ENCODE results near the gene CLDN10.
A peak's percentile ranks its signal among the peaks of the same experiment; 100 is the strongest.

Gene CLDN10

DNA sequence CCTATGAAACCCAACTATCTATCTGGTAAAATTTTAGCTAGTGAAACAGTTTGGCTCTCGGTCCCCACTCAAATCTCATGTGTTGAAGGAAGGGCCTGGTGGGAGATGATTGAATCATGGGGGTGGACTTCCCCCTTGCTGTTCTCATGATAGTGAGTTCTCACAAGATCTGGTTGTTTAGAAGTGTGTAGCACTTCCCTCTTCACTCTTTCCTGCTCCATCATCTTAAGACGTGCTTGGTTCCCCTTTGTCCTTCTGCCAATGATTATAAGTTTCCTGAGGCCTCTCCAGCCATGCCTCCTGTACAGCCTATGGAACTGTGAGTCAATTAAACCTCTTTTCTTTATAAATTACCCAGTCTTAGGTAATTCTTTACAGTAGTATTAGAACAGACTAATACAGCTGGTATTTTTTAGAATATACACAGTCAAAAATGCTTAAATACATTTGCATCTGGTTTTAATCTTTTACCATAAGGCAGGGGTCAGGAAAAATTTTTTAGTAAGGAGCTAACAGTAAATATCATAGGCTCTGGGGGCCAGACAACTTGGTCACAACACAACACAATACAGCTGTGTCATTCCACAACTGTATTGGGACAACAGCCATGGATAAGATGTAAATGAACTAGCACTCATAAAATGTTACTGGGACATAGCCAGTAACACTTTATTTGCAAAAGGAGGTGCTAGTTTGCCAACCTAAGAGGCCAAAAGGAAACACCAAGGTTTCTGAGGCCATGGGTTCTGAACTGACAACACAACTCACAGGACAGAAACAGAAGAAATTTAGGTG is 67.7 kb downstream of the CLDN10 start:
- no peak for DNase-seq (ENCODE audit: low spot score)
- H3K27ac ChIP-seq (ENCODE audit: poor library complexity, severe bottlenecking), result no peak overlapping the region
- peaks cover 80% of the 10 kb centered on the region for H3K36me3 ChIP-seq (ENCODE audit: low read depth)

DNA sequence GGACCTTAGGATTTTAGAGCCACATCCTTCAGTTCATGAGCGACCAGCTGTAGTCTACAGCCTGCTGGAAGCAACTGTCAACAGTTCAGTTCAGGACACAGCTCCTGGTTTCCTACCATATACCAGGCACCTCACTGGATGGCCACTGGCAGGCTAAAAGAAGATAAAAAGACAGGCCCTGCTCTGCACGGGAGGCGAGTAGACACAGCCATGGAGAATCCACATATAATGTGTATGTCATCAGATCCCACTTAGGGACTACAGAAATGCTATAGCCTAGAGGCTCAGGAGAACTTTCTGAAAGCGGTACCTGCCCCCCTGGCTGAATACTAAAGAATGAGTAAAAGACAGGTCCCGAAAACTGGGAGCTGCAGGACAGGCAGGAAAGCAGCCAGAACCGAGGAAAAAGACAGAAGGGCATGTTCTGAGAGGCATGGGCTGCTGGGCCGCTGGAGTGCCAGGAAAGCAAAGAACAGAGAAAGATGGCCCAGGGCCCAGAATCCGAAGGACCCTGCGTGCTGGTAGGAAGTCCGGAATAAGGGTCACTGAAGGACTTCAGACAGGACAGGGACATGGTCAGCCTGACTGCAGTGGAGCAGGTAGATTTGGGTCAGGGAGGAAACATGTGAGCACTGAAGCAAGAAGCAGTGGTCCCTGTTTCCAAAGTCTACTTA is 68.4 kb downstream of the CLDN10 start:
- Histone ChIP-seq H3K4me1 (ENCODE audit: insufficient read depth, poor library complexity, severe bottlenecking) (no peaks in the 10 kb centered on the region), H3K27ac (ENCODE audit: poor library complexity, severe bottlenecking) (no peak overlapping the region), H3K9me3 (ENCODE audit: severe bottlenecking) (no peaks in the 10 kb centered on the region), H3K4me3 (ENCODE audit: severe bottlenecking) (no peak overlapping the region), H3K27me3 (ENCODE audit: insufficient read depth, poor library complexity, severe bottlenecking) (no peaks in the 10 kb centered on the region), H3K36me3 (ENCODE audit: low read depth) (peaks cover 83% of the 10 kb centered on the region)
- no peak for DNase-seq (ENCODE audit: low spot score)
- no peak for ATAC-seq (ENCODE audit: low read depth)
- TF ChIP-seq, protein P1, sequence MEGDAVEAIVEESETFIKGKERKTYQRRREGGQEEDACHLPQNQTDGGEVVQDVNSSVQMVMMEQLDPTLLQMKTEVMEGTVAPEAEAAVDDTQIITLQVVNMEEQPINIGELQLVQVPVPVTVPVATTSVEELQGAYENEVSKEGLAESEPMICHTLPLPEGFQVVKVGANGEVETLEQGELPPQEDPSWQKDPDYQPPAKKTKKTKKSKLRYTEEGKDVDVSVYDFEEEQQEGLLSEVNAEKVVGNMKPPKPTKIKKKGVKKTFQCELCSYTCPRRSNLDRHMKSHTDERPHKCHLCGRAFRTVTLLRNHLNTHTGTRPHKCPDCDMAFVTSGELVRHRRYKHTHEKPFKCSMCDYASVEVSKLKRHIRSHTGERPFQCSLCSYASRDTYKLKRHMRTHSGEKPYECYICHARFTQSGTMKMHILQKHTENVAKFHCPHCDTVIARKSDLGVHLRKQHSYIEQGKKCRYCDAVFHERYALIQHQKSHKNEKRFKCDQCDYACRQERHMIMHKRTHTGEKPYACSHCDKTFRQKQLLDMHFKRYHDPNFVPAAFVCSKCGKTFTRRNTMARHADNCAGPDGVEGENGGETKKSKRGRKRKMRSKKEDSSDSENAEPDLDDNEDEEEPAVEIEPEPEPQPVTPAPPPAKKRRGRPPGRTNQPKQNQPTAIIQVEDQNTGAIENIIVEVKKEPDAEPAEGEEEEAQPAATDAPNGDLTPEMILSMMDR (IDR thresholded peaks at IDR 0.05; ENCODE audit: poor library complexity, severe bottlenecking), result no peak

More for the DNA sequence above, 67.7 kb downstream of the CLDN10 start:
- Histone ChIP-seq H3K4me1 (ENCODE audit: insufficient read depth, poor library complexity, severe bottlenecking) (no peaks in the 10 kb centered on the region), H3K9me3 (ENCODE audit: severe bottlenecking) (no peaks in the 10 kb centered on the region), H3K27me3 (ENCODE audit: insufficient read depth, poor library complexity, severe bottlenecking) (no peaks in the 10 kb centered on the region), H3K4me3 (ENCODE audit: severe bottlenecking) (no peak overlapping the region)
- TF ChIP-seq, protein P1 (IDR thresholded peaks at IDR 0.05; ENCODE audit: poor library complexity, severe bottlenecking), result no peak
- ATAC-seq (ENCODE audit: low read depth), result no peak

DNA sequence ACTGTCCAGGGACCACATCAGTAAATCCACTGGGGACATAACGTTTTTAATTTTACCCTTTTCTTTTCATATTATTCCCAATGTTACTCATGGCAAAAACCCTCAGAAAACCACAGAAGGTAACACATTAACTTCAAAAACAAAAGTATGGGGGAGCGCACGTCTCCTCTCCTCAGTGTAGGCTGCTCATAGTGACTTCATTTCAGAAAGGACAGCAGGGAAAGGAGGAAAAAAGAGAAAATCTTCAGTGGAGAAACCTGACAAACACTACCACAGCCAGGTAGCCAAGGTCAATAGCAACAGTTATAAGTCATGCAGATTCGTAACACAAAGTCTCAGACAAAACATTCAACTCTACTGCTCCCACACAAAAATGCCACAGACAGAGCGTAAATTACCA is 70.6 kb downstream of the CLDN10 start:
- H3K4me1 ChIP-seq (ENCODE audit: insufficient read depth, poor library complexity, severe bottlenecking), result no peaks in the 10 kb centered on the region
- H3K27ac ChIP-seq (ENCODE audit: poor library complexity, severe bottlenecking), result no peak overlapping the region
- no peak for DNase-seq (ENCODE audit: low spot score)
- ATAC-seq (ENCODE audit: low read depth), result no peak
- no peak overlapping the region for H3K4me3 ChIP-seq (ENCODE audit: severe bottlenecking)
- H3K36me3 ChIP-seq (ENCODE audit: low read depth), result peaks cover 97% of the 10 kb centered on the region
- no peaks in the 10 kb centered on the region for H3K9me3 ChIP-seq (ENCODE audit: severe bottlenecking)
- H3K27me3 ChIP-seq (ENCODE audit: insufficient read depth, poor library complexity, severe bottlenecking), result no peaks in the 10 kb centered on the region
- TF ChIP-seq, protein P1 (IDR thresholded peaks at IDR 0.05; ENCODE audit: poor library complexity, severe bottlenecking), result no peak

DNA sequence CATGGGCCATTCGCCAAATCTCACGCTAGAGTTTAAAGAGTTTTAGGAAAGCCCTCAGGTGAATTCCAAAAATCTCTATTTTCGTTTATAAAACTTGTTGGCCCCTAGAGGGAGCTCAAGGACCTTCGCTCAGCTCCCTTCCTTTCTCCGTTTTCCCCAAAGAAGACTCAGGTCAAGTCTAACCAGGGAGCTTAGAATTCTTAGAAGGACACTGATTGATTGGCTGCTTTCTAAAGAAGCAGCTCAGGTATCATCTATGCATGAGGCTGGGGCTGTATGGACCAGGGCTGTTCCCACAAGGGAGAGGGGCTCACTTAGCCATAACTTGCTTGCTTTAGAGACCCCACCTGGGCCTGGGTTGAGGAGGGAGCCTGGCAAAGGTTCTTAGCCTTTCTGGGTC is 71.5 kb downstream of the CLDN10 start:
- ATAC-seq (ENCODE audit: low read depth), result peak; percentile 64
- Histone ChIP-seq H3K27me3 (ENCODE audit: insufficient read depth, poor library complexity, severe bottlenecking) (no peaks in the 10 kb centered on the region), H3K27ac (ENCODE audit: poor library complexity, severe bottlenecking) (no peak overlapping the region), H3K4me3 (ENCODE audit: severe bottlenecking) (no peak overlapping the region), H3K36me3 (ENCODE audit: low read depth) (peaks cover 97% of the 10 kb centered on the region), H3K9me3 (ENCODE audit: severe bottlenecking) (no peaks in the 10 kb centered on the region), H3K4me1 (ENCODE audit: insufficient read depth, poor library complexity, severe bottlenecking) (no peaks in the 10 kb centered on the region)
- DNase-seq (ENCODE audit: low spot score), result no peak
- TF ChIP-seq, protein P1 (IDR thresholded peaks at IDR 0.05; ENCODE audit: poor library complexity, severe bottlenecking), result peak; percentile 89

DNA sequence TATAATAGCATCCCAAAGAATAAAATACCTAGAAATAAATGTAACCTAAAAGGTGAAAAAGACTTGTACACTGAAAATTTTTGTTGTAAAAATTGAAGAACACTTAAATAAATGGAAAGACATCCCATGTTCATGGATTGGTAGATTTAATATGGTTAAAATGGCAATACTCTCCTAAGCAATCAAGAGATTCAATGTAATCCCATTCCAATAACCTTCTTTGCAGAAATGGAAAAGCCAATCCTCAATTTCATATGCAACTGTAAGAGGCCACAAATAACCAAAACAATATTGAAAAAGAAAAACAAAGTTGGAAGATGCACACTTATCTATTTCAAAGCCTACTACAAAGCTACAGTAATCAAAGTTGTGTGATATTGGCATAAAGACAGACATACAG is 74.2 kb downstream of the CLDN10 start:
- Histone ChIP-seq H3K4me1 (ENCODE audit: insufficient read depth, poor library complexity, severe bottlenecking) (no peaks in the 10 kb centered on the region), H3K27me3 (ENCODE audit: insufficient read depth, poor library complexity, severe bottlenecking) (no peaks in the 10 kb centered on the region), H3K36me3 (ENCODE audit: low read depth) (peaks cover 90% of the 10 kb centered on the region), H3K27ac (ENCODE audit: poor library complexity, severe bottlenecking) (no peak overlapping the region), H3K4me3 (ENCODE audit: severe bottlenecking) (no peak overlapping the region), H3K9me3 (ENCODE audit: severe bottlenecking) (no peaks in the 10 kb centered on the region)
- DNase-seq (ENCODE audit: low spot score) (no peak), ATAC-seq (ENCODE audit: low read depth) (no peak)
- TF ChIP-seq, protein P1 (IDR thresholded peaks at IDR 0.05; ENCODE audit: poor library complexity, severe bottlenecking), result no peak

All from RWPE2 (cell line).